K562 (cell line): Measurements from ENCODE around the gene ITGA7. TPM values are rescaled to one million over a fixed set of nuclear protein-coding genes. Genes with fewer than 3 reads are reported as not detected.

Experiments
- CBX1 ChIP-seq: sonication (generic); IDR thresholded peaks from 2 replicates; pipeline ENCODE4 v1.6.1; 2016; ENCODE audit warnings: antibody characterized with exemption, low read depth, mild to moderate bottlenecking
- HDAC1 ChIP-seq, 2 experiments: fragments of 450-650 bp; IDR thresholded peaks; 2 replicates each; pipeline ENCODE4 v1.6.1; 2016 to 2017; ENCODE audit warnings: inconsistent platforms in 1 of 2, mild to moderate bottlenecking in 1 of 2, moderate library complexity in 1 of 2
- HOXB6 ChIP-seq: fragments of 250-450 bp; sonication (Bioruptor Pico); IDR thresholded peaks from 2 replicates; pipeline ENCODE4 v1.5.1; 2022; ENCODE audit warnings: mild to moderate bottlenecking, borderline replicate concordance
- HSF4 ChIP-seq: fragments of 250-450 bp; sonication (Bioruptor Pico); IDR thresholded peaks from 2 replicates; pipeline ENCODE4 v2.1.2; 2022; ENCODE audit warnings: mild to moderate bottlenecking, moderate library complexity, borderline replicate concordance
- KDM2B ChIP-seq: fragments of 250-450 bp; sonication (Bioruptor Pico); IDR thresholded peaks from 2 replicates; pipeline ENCODE4 v1.8.0; 2021; ENCODE audit warnings: mild to moderate bottlenecking, moderate library complexity
- PBX2 ChIP-seq, 2 experiments: IDR thresholded peaks in 1 of 2; conservative IDR thresholded peaks in 1 of 2; 2 replicates each; pipeline ENCODE4 v1.6.1; 2016; ENCODE audit warnings: low read depth in 2 of 2, mild to moderate bottlenecking in 1 of 2, missing compliant biosample characterization in 1 of 2, missing genetic modification characterization in 1 of 2, moderate library complexity in 1 of 2
- RBM14 ChIP-seq: fragments of 200-400 bp; formaldehyde crosslinking; IDR thresholded peaks from 2 replicates; pipeline ENCODE4 v1.6.1; 2018; ENCODE audit warnings: low read depth, mild to moderate bottlenecking, low read length, moderate library complexity, borderline replicate concordance; ENCODE audit not compliant: insufficient read depth
- RFX7 ChIP-seq: fragments of 250-450 bp; sonication (Bioruptor Pico); IDR thresholded peaks from 2 replicates; pipeline ENCODE4 v1.5.1; 2021; ENCODE audit warnings: mild to moderate bottlenecking
- TBP ChIP-seq: optimal IDR thresholded peaks from 2 replicates; pipeline ENCODE3; 2011; ENCODE audit warnings: low read depth, low read length, improper control_type of control experiment
- XRCC5 ChIP-seq: fragments of 200-400 bp; formaldehyde crosslinking; IDR thresholded peaks from 2 replicates; pipeline ENCODE4 v1.6.1; 2017; ENCODE audit warnings: low read depth, mild to moderate bottlenecking, low read length
- ZBTB2 ChIP-seq: fragments of 450-650 bp; IDR thresholded peaks from 2 replicates; pipeline ENCODE4 v1.6.1; 2016; ENCODE audit warnings: antibody characterized with exemption
- ZBTB5 ChIP-seq: fragments of 450-650 bp; IDR thresholded peaks from 2 replicates; pipeline ENCODE4 v1.6.1; 2017; ENCODE audit warnings: antibody characterized with exemption
- ZNF253 ChIP-seq: fragments of 250-450 bp; sonication (Bioruptor Pico); conservative IDR thresholded peaks from 2 replicates; pipeline ENCODE4 v1.6.1; 2021; ENCODE audit warnings: mild to moderate bottlenecking
- ZNF282 ChIP-seq: sonication (generic); formaldehyde crosslinking; IDR thresholded peaks from 2 replicates; pipeline ENCODE4 v1.8.1; 2023; ENCODE audit warnings: missing genetic modification reagents
- ZNF311 ChIP-seq: fragments of 250-450 bp; sonication (Bioruptor Pico); IDR thresholded peaks from 2 replicates; pipeline ENCODE4 v1.4.0; 2020; ENCODE audit warnings: mild to moderate bottlenecking, moderate library complexity
- polyA plus RNA-seq, 8 experiments: library from polyadenylated mRNA; depleted of rRNA in 4 of 8; stranded (reverse) in 5 of 8; unstranded in 3 of 8; fragments of >200 nt; fragmentation: Nextera tagmentation in 2 of 8; fragmentation: Illumina TruSeq in 1 of 8; extraction: Ambion mirVana in 2 of 8; extraction: Trizol in 1 of 8; gene quantifications; 2 replicates each; pipeline versions ENCODE4 v1.2.1 to v1.2.3, GENCODE V29; 2011 to 2014; ENCODE audit warnings: inconsistent platforms in 1 of 8, missing spikeins in 1 of 8
- total RNA-seq, 7 experiments: library from RNA; depleted of rRNA in 6 of 7; stranded (reverse); fragments of >200 nt in 6 of 7; fragmentation: Illumina TruSeq in 2 of 7; extraction: Trizol in 2 of 7; gene quantifications; 2 replicates each; pipeline versions ENCODE4 v1.2.1 to v1.2.3, GENCODE V29; 2011 to 2021; ENCODE audit warnings: low replicate concordance in 1 of 7
- TF ChIP-seq, protein P1 (sequence below): sonication (generic); formaldehyde crosslinking; IDR thresholded peaks from 2 replicates; pipeline ENCODE4 v1.8.1; 2023; ENCODE audit warnings: mild to moderate bottlenecking, missing genetic modification reagents
- TF ChIP-seq, protein P2 (sequence below): fragments of 450-650 bp; IDR thresholded peaks from 2 replicates; pipeline ENCODE4 v1.6.1; 2014; ENCODE audit warnings: low read depth, mild to moderate bottlenecking, moderate library complexity, borderline replicate concordance

ITGA7 gene
- total and polyA plus RNA-seq, 9 of the 15 experiments (the other 6 are each of a cell fraction or from before 2014, with no cell fraction given) = 0.11 to 2.3 (median 0.56) TPM; not detected in 1

DNA sequence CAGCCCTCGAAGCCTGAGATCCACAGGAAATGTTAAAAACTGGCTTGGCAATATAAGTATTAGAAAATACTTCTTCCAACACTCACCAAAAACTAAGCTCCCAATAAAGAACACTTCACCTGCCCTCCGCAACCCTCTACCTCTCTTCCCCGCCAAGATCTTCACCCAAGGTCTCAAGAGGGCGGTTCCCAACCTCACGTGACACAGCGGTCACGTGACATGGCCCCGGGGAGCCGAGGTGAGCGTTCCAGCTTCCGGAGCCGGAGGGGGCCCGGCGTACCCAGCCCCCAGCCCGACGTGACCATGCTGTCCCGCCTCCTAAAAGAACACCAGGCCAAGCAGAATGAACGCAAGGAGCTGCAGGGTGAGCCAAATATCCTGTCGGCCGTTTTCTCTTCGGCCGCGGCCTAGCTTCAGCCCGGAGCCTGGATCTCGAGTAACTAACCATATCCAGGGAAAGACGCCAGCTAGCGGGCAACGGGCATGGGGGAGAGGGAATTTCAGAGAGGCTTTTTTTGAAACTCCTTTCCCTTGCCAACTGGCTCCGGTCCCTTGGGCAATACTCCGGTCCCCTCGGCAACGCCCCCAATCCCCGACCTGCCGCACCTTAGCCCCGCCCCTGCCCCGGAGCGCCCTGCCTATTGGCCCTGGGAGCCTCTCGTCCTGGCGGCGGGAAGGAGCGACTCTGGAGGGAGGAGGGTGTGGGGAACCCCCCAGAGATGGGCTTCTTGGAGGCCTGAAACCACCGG is 8.3 kb upstream of the ITGA7 start, which contains the start of gene BLOC1S1 (continued):
- no peak for TF ChIP-seq HSF4 (CRISPR knock-in tag)
- TF ChIP-seq ZBTB5 = no peak
- no peak for TF ChIP-seq ZNF253 (CRISPR knock-in tag)
- TF ChIP-seq, protein P1, sequence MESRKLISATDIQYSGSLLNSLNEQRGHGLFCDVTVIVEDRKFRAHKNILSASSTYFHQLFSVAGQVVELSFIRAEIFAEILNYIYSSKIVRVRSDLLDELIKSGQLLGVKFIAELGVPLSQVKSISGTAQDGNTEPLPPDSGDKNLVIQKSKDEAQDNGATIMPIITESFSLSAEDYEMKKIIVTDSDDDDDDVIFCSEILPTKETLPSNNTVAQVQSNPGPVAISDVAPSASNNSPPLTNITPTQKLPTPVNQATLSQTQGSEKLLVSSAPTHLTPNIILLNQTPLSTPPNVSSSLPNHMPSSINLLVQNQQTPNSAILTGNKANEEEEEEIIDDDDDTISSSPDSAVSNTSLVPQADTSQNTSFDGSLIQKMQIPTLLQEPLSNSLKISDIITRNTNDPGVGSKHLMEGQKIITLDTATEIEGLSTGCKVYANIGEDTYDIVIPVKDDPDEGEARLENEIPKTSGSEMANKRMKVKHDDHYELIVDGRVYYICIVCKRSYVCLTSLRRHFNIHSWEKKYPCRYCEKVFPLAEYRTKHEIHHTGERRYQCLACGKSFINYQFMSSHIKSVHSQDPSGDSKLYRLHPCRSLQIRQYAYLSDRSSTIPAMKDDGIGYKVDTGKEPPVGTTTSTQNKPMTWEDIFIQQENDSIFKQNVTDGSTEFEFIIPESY = no peak
- peak; percentile 73 to 99; a peak in 3 of 4 replicates for TF ChIP-seq HDAC1 (IDR thresholded peaks at IDR 0.05)
- TF ChIP-seq, protein P2, sequence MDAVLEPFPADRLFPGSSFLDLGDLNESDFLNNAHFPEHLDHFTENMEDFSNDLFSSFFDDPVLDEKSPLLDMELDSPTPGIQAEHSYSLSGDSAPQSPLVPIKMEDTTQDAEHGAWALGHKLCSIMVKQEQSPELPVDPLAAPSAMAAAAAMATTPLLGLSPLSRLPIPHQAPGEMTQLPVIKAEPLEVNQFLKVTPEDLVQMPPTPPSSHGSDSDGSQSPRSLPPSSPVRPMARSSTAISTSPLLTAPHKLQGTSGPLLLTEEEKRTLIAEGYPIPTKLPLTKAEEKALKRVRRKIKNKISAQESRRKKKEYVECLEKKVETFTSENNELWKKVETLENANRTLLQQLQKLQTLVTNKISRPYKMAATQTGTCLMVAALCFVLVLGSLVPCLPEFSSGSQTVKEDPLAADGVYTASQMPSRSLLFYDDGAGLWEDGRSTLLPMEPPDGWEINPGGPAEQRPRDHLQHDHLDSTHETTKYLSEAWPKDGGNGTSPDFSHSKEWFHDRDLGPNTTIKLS = 0 out of 2 replicates have a peak, but pooled peaks have one; percentile 43
- 0 out of 2 replicates have a peak, but pooled peaks have one; percentile 13 for TF ChIP-seq XRCC5
- TF ChIP-seq ZBTB2 = peak; percentile 44; the same call in 1 of the 2 replicates
- TF ChIP-seq CBX1 = peak; percentile 82; the same call in 1 of the 2 replicates
- no peak for TF ChIP-seq ZNF311 (CRISPR knock-in tag)
- no peak for TF ChIP-seq PBX2 (CRISPR knock-in tag; IDR thresholded peaks at IDR 0.05; ENCODE audit: low read depth)
- TF ChIP-seq PBX2 (tag; conservative IDR thresholded peaks at IDR 0.05; ENCODE audit: low read depth) = no peak
- TF ChIP-seq KDM2B (CRISPR knock-in tag) = peak; percentile 69; the same call in 1 of the 2 replicates
- TF ChIP-seq ZNF282 = no peak
- TF ChIP-seq HOXB6 = no peak
- TF ChIP-seq RFX7 (CRISPR knock-in tag) = no peak
- no peak for TF ChIP-seq RBM14
- peak; percentile 54 for TF ChIP-seq TBP
